Activated T-cell treated with anti-CD3 and anti-CD28 coated beads, Interleukin-2, amount 50 U/mL, for 1 hour (primary cell): Measurements from ENCODE around the gene CAPS.

Experiments
- DNase-seq: peaks from one replicate; pipeline ENCODE4 v3.0.0-alpha.2; 2020

CAPS gene

GRCh38 chr19:5914946-5915781 lies 1.1 kb downstream of the CAPS start:
- no peak for DNase-seq

DNA sequence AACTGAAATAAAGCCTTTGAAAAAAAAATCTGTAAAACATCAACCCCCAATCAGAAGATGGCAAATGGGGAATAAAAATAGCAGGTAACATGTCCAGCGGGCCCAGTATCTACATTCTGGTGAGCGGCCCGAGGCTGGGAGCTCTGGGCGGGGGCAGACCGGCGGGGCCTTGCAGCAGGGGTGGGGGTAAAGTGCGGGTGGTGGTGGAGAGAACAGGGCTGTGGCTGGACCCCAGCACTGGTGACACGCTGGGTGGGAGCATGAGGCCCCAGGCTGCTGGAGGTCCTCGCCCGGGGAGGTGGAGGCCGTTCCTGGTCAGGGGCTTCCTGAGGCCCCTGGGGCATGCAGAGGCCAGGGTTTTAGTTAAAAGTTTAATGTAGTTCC lies 1.7 kb downstream of the CAPS start:
- no peak for DNase-seq

- no peak for DNase-seq
Measured at GRCh38 chr19:5916181-5916708, 2.2 kb downstream of the CAPS start.

DNA sequence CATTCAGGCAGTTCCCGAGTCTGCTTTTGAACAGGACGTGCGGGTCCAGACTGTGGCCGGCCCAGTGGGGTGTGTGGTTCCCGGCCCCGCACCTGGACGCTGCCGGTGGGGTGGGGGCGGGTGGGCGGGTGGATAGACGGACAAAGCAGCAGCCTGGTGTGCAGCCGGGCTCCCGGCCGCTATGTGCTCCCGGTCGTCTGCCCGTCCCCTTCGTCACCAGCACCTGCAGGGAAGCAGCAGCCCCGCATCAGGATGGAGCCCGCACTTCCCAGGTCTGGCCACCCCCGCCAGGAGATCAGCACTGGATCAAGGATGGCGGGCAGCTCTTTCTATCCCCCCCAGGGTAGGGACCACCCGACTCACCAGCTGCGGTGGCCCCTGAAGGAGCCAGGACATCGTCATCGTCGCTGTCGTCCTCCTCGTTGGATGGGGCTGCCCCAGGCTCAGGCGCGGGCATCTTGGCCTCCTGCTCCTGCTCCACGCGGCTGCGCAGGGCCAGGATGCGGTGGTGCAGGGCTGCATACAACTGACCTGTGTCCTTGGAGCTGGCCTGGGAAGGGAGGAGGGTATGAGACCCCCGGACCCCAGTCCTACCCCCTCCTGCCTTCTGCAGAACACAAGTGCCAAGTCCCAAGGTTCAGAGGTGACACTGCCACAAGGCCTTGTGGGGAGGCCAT lies 3.5 kb downstream of the CAPS start:
- DNase-seq: no peak

DNA sequence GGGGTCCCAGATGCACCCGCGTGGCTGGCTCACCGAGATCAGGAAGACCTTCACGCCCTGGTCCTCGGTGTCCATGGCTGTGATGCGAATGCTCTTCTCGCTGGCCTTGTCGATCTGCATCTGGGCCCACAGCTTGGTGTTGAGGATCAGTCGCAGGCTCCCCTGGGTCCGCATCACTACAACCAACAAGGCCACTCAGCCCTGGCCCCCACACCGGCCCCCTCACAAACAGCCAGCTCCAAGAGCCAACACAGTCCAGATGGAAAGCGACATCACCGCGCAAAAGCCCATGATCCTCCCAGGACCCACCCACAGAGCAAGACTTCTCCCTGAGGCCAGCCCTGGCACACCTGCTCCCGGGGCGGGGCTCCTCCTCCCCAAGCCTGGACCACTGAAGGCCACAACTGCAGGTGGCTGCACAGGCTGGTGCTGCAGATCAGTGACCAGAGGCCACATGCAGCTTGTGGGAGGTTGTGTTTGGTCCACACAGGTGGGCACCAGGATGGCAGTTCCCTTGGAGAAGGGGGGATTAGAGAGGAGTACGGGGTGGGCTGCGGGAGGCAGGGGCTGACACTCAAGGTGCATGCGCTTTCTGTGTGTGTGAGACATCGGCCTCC lies 4.5 kb downstream of the CAPS start:
- DNase-seq: no peak

- no peak for DNase-seq
Measured at GRCh38 chr19:5921516-5922160, 7.6 kb downstream of the CAPS start.

DNA sequence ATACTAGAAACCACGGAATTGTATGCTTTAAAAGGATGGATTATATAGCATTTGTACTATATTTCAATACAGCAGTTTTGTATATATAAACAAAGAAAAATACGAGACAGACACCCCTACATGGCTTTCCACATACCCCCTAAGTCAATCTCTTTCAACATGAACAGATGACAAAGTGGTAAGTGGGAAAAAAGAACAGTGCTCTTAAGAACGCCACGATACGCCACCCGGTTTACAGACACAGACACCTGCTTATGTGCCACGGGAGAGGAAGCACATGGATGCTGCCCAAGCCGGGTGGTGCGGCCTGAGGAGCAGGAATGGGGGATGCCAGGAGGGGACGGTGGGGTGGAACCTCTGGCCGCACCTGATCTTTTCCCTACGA lies 8.1 kb downstream of the CAPS start:
- DNase-seq: no peak

DNA sequence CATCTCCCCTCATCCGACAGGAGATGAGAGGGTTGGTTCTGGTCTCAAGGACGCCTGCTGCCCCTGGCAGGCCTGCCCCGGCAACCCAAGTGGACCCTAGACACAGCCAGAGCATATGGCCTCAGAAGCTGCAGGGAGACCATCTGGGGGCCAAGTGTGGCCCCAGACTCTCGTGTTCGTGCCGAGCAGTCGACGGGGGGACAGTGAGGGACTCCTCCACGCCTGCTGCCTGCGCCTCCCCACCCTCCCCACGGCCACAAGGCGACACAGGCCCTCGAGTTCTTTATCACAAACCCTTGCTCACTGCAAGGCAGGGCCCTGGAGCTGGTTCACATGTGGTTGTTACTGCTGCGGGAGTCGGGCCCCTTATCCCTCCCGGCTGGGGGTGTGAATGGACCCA lies 9.3 kb downstream of the CAPS start:
- no peak for DNase-seq

- no peak for DNase-seq
Measured at GRCh38 chr19:5925830-5926427, 11.9 kb downstream of the CAPS start.

- no peak for DNase-seq
Measured at GRCh38 chr19:5926641-5927440, 12.8 kb downstream of the CAPS start.

DNA sequence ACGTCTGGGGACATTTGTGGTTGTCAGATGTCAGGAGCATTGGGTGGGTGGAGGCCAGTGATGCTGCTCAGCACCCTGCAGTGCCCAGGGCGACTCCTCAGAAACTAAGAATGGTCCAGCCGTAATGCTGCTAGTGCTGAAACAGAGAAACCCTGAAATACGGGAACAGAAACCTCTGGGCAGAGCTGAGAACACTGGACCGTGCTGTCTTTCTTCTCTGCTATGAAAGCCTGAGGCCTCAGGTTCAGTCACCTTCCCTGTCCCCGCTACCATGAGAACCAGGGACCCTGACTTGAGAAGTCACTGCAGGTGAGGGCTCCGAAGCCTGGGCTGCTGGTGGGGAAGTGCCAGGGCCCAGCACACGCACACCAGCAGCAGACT lies 13.4 kb downstream of the CAPS start:
- DNase-seq: no peak

GRCh38 chr19:5929179-5929578 lies 15.1 kb downstream of the CAPS start:
- DNase-seq: no peak

DNA sequence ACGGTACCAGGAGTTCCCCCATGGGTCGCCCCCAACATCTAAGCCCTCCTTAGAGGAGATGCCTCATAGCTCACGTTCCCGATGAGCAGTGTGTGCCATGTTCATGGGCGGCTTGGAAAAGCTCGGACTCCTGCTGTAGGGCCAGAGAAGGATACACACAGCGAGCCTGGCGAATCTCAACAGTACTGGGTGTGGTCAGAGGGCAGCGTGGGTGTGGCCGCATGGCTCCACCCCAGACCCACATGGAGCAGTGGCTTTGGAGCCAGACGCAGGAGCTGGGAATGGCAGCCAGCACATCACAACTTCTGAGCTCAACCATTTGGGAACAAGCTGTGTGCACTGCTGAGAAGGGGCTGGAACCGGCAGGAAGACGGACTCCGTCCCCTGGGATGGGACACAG lies 15.6 kb downstream of the CAPS start:
- no peak for DNase-seq

- no peak for DNase-seq
Measured at GRCh38 chr19:5931251-5931650, 17.2 kb downstream of the CAPS start.

DNA sequence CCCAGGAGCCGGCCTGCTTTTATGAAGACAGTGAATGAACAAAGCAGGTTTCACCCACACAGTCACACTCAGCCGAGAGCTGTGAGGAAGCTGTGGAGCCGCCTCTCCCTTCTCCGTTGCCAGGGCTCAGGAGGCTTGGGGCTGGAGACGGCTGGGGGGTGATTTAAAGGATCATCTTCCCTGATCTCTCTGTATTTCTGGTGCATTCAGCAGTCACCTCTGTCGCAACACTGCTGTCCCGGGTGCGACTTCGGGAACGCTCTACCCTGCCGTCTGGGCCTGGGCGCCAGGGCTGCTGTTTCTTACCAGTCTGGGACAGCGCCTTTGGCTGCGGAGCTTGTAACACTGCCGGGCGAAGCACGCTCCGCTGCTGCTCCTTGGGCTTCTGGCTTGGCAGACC lies 18.1 kb downstream of the CAPS start:
- DNase-seq: no peak

DNA sequence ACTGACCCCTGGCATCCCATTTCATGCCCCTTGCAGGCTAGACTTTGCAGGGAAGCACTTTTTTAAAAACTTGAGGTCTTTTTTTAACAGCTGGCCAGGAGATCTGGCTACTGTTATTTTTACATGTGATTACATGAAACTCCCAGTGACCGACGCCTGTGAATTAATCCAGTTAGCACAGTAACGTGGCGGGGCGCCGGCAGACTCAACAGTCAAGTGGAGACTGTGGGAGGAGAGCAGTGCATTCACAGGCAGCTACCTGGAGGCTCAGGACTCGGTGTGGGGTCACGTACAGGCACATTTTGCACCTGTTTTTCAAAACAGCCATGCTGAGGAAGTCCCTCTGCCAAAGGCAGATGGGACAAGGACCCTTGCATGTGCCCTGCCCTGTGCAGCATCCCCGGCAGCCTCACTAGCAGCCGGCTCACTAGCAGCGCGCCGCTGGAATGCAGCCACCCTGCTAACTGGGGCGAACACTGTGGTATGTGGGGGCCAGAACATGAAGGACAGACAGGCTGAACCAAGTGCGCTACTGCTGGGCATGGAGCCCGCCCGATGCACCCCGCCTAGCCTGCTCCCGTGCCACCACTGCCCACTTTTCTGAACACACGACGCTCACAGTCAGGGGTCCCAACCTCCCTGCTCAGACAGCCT lies 18.7 kb downstream of the CAPS start:
- DNase-seq: no peak

- no peak for DNase-seq
Measured at GRCh38 chr19:5933391-5934068, 19.5 kb downstream of the CAPS start.

DNA sequence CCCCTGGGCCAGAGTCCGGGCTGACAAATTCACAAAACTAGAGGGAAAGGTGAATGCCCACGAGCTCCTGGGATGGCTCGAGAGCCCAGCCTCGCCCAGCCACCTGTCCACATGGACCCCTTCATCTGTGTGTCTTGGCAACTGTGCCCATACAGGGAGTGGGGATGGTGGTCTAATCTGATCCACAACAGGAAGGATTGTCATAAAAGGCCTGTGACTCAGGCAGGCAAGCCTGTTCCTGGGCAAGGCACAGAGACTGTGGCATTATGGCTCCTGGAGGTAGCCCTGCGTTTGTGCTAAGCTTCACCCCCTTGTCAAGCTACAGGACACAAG lies 20.0 kb downstream of the CAPS start:
- no peak for DNase-seq

GRCh38 chr19:5934774-5935472 lies 20.9 kb downstream of the CAPS start:
- DNase-seq: no peak

DNA sequence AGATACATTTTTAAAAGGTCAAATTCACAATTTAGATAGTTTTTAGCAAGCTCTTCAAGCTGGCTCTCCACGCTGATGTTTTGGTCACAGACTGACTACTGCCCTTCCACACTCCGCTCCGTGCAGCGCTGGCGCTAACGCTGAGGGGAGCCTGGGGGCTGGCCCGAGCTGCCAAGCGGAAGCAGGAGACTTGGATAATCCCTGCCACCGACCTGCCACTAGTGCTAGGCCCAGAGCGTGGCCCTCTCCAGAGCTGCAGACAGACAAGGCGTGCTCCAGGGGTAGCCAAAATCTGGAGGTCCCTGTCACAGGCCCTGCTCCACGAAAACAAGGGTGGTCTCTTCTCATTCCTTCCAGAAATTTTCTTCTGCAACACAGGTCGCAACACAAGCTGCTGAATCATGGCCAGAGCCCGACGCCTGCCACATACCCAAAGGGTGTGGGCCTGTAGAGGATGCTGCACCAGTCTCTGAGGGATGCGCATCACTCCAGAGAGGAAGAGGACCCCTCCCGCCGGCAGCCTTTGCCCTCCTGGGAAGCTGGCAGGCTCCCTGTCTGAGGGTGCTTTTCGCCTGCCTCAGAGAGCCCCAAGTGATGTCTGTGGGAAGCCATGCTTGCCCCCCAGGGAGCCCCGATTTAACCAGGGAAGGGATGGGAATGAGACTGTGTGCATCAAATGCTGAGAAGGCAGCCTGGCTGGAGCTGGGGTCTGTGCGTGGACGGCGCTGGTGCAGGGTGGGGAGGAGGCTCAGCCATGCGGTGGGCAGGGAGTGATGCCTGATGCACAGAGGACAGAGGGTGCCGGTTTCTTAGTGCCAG lies 21.6 kb downstream of the CAPS start:
- no peak for DNase-seq
